ENCODE measurements around the gene WAC.
A peak's percentile ranks its signal among the peaks of the same experiment; 100 is the strongest.

The WAC gene

GRCh38 chr10:28627102-28627501, 94.2 kb downstream of the WAC start:
- TF ChIP-seq, protein P1, sequence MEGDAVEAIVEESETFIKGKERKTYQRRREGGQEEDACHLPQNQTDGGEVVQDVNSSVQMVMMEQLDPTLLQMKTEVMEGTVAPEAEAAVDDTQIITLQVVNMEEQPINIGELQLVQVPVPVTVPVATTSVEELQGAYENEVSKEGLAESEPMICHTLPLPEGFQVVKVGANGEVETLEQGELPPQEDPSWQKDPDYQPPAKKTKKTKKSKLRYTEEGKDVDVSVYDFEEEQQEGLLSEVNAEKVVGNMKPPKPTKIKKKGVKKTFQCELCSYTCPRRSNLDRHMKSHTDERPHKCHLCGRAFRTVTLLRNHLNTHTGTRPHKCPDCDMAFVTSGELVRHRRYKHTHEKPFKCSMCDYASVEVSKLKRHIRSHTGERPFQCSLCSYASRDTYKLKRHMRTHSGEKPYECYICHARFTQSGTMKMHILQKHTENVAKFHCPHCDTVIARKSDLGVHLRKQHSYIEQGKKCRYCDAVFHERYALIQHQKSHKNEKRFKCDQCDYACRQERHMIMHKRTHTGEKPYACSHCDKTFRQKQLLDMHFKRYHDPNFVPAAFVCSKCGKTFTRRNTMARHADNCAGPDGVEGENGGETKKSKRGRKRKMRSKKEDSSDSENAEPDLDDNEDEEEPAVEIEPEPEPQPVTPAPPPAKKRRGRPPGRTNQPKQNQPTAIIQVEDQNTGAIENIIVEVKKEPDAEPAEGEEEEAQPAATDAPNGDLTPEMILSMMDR (IDR thresholded peaks at IDR 0.05; ENCODE audit: low read length, missing control alignments): no peak
- no peak overlapping the region for H3K4me3 ChIP-seq (replicated peaks; ENCODE audit: low read depth, low read length)
- DNase-seq (ENCODE audit: low read depth): no peak

DNA sequence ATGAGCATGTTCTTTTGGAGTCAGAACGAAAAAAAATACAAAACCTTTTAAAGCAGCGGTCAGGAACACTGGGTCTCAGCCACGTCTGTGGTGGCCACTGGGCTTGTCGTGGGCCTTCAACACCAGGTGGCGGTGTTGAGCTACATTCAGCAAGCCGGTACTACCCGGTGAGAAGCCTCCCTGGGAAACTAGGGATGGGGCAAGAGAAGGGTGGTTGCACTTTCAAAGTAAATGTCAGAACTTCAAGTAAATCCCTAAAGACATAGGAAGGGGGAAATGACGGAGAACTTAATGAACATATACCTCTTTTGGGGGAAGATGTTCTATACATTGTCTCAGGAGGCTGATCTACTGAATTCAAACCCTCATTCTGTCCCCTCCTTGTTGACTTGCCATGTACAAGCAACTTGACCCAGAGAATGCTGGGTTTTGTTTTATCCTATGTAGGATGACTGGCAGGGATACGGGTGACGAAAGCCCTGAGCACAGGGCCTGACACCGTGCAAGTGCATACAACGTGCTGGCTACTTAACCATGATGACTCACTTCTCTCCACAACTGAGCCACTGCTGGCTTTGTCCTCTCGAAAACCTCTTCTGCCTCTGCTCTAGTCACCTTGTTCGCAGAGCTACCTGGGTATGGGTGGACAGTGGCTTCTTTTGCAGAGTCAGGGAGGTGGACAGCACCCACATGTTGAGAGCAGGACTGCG, 95.4 kb downstream of the WAC start:
- DNase-seq (ENCODE audit: low read depth): peak; percentile 85
- TF ChIP-seq, protein P1 (IDR thresholded peaks at IDR 0.05; ENCODE audit: low read length, missing control alignments): peak; percentile 96
- no peak overlapping the region for H3K4me3 ChIP-seq (replicated peaks; ENCODE audit: low read depth, low read length)

DNA sequence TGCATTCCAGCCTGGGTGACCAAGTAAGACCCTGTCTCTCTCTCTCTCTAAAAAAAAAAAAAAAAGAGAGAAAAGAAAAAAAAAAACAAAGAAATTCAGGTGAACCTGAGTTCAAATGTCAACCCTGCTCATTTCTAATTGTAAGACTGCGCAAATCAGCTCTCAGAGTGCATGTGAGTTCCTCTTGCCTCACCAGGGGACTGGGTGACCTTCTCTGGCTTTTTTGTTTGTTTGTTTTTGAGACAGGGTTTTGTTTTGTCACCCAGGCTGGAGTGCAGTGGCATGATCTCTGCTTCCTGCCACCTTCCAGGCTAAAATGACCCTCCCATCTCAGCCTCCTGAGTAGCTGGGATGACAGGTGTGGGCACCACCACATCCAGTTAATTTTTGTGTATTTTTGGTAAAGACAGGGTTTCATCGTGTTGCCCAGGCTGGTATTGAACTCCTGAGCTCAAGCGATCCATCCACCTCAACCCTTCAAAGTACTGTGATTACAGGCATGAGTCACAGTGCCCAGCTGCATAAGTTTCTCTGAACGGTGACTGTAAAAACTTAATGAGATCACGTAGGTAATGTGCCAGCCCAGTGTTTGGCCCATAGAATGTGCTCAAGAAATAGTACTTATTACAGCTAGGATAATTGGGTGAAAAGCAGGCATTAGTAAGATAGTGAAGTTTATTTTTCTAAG, 99.1 kb downstream of the WAC start:
- no peak for DNase-seq (ENCODE audit: low read depth)

GRCh38 chr10:28632584-28632945, 99.6 kb downstream of the WAC start:
- TF ChIP-seq, protein P1 (IDR thresholded peaks at IDR 0.05; ENCODE audit: low read length, missing control alignments): no peak
- DNase-seq (ENCODE audit: low read depth): no peak
- no peak overlapping the region for H3K4me3 ChIP-seq (replicated peaks; ENCODE audit: low read depth, low read length)

More for the DNA sequence above, 99.1 kb downstream of the WAC start:
- H3K4me3 ChIP-seq (replicated peaks; ENCODE audit: low read depth, low read length): no peak overlapping the region
- TF ChIP-seq, protein P1 (IDR thresholded peaks at IDR 0.05; ENCODE audit: low read length, missing control alignments): no peak

- DNase-seq (ENCODE audit: low read depth): no peak
- TF ChIP-seq, protein P1 (IDR thresholded peaks at IDR 0.05; ENCODE audit: low read length, missing control alignments): no peak
- no peak overlapping the region for H3K4me3 ChIP-seq (replicated peaks; ENCODE audit: low read depth, low read length)
Measured at GRCh38 chr10:28633750-28634149, 100.8 kb downstream of the WAC start.

DNA sequence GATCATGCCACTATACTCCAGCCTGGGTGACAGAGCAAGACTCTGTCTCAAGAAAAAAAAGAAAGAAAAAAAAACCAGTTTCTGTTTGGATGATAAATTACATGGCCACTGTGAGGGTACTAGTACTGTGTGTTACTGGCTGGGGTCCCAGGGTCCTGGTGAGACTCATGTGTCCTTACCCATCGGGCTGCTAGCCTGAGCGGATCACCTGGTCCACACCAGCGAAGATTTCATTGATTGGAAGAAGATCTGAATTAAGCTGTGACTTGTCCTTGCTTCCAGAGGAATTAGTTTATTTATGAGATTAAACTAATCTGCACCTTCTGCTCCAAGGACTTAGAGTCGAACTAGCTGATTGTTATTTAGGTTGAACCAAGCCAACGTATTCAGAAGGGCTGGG, 104.4 kb downstream of the WAC start:
- no peak overlapping the region for H3K4me3 ChIP-seq (replicated peaks; ENCODE audit: low read depth, low read length)
- TF ChIP-seq, protein P1 (IDR thresholded peaks at IDR 0.05; ENCODE audit: low read length, missing control alignments): no peak
- DNase-seq (ENCODE audit: low read depth): no peak

Measured in fibroblast of pulmonary artery (primary cell).